AG09319 (cell line): ENCODE data around the gene TMBIM4.
"Not testable (repeated sequence)": the region's sequence is repeated elsewhere in the genome, so short reads cannot be mapped to it uniquely, and the experiment has no call there.

Experiments used
- DNase-seq: peaks from one replicate; pipeline ENCODE4 v3.0.0-alpha.2; 2010; ENCODE audit warnings: low read depth; ENCODE audit errors: extremely low read depth
- CTCF ChIP-seq: IDR thresholded peaks from 2 replicates; pipeline ENCODE4 v1.5.1; 2011; ENCODE audit warnings: low read depth, mild to moderate bottlenecking, inconsistent platforms, low read length, moderate library complexity

Gene TMBIM4

GRCh38 chr12:66169221-66170170, at the start of gene TMBIM4:
TMBIM4 (minus strand) TSS chr12:66169996; CDS start chr12:66169951, 45 bp downstream.
- peak; percentile 20 for TF ChIP-seq CTCF
- DNase-seq: peak; percentile 82

- no peak for DNase-seq
- no peak for TF ChIP-seq CTCF
Observed at GRCh38 chr12:66217342-66217917, 47.6 kb upstream of the TMBIM4 start.

GRCh38 chr12:66213011-66213410, 43.2 kb upstream of the TMBIM4 start:
- not testable (repeated sequence) for DNase-seq

- not testable (repeated sequence) for DNase-seq
Observed at GRCh38 chr12:66211573-66211972, 41.8 kb upstream of the TMBIM4 start.

- DNase-seq: no peak
- no peak for TF ChIP-seq CTCF
Observed at GRCh38 chr12:66210840-66211239, 41.0 kb upstream of the TMBIM4 start.

GRCh38 chr12:66206141-66206540, 36.3 kb upstream of the TMBIM4 start:
- TF ChIP-seq CTCF: no peak
- no peak for DNase-seq

- DNase-seq: no peak
Observed at GRCh38 chr12:66203820-66204219, 34.0 kb upstream of the TMBIM4 start.

More at GRCh38 chr12:66203820-66204219, 34.0 kb upstream of the TMBIM4 start:
- no peak for TF ChIP-seq CTCF
